Embryonic facial prominence (tissue), 1 donor: ENCODE measurements around the gene OR56A1.
A peak's percentile ranks its signal among the peaks of the same experiment; 100 is the strongest.
"Not testable (repeated sequence)": the region's sequence is repeated elsewhere in the genome, so short reads cannot be mapped to it uniquely, and the experiment has no call there.

Experiments
- DNase-seq: peaks from one replicate; pipeline ENCODE4 v3.0.0-alpha.2; 2016; ENCODE audit errors: extremely low spot score

OR56A1 gene

GRCh38 chr11:6030708-6031405 is at the start of gene OR56A1:
Gene OR56A1, minus strand, starts transcription at chr11:6030758. Its CDS starts 3,066 bp downstream, at chr11:6027692.
- DNase-seq: no peak

- DNase-seq: no peak
These were observed 48.9 kb upstream of the OR56A1 start for GRCh38 chr11:6079463-6079862.

GRCh38 chr11:6077723-6078122 is 47.2 kb upstream of the OR56A1 start:
- DNase-seq: no peak

GRCh38 chr11:6076443-6076842 is 45.9 kb upstream of the OR56A1 start:
- not testable (repeated sequence) for DNase-seq

GRCh38 chr11:6067502-6067901 is 36.9 kb upstream of the OR56A1 start:
- DNase-seq: no peak

- no peak for DNase-seq
These were observed 32.3 kb upstream of the OR56A1 start for GRCh38 chr11:6062691-6063358.

- no peak for DNase-seq
These were observed 30.9 kb upstream of the OR56A1 start for GRCh38 chr11:6061475-6061874.

GRCh38 chr11:6057452-6057851 is 26.9 kb upstream of the OR56A1 start:
- DNase-seq: no peak

GRCh38 chr11:6055569-6055968 is 25.0 kb upstream of the OR56A1 start:
- DNase-seq: no peak

- no peak for DNase-seq
These were observed 21.8 kb upstream of the OR56A1 start for GRCh38 chr11:6052374-6052773.

GRCh38 chr11:6040874-6041273 is 10.3 kb upstream of the OR56A1 start:
- no peak for DNase-seq

- no peak for DNase-seq
These were observed 3.1 kb downstream of the OR56A1 start for GRCh38 chr11:6027501-6027900.

- DNase-seq: no peak
These were observed 5.5 kb downstream of the OR56A1 start for GRCh38 chr11:6025056-6025455.

GRCh38 chr11:6022956-6023355 is 7.6 kb downstream of the OR56A1 start:
- peak; percentile 9 for DNase-seq

- DNase-seq: no peak
These were observed 17.5 kb downstream of the OR56A1 start for GRCh38 chr11:6013042-6013441.

GRCh38 chr11:6012035-6012668 is 18.4 kb downstream of the OR56A1 start:
- no peak for DNase-seq

- DNase-seq: no peak
These were observed 23.7 kb downstream of the OR56A1 start, which contains the start of gene OR56A4 for GRCh38 chr11:6006846-6007245. Gene OR56A4, minus strand, starts transcription at chr11:6006946. Its CDS starts 3,954 bp downstream, at chr11:6002992.

- DNase-seq: no peak
These were observed 24.2 kb downstream of the OR56A1 start for GRCh38 chr11:6006395-6006794.

GRCh38 chr11:6002202-6002699 is 28.3 kb downstream of the OR56A1 start:
- DNase-seq: no peak

GRCh38 chr11:5994791-5995190 is 35.8 kb downstream of the OR56A1 start:
- no peak for DNase-seq

GRCh38 chr11:5992604-5993251 is 37.8 kb downstream of the OR56A1 start:
- no peak for DNase-seq

GRCh38 chr11:5992150-5992549 is 38.4 kb downstream of the OR56A1 start:
- no peak for DNase-seq
